IMR-90 (cell line): Measurements from ENCODE around the gene PLCD1. TPM values are rescaled to one million over a fixed set of nuclear protein-coding genes. Genes with fewer than 3 reads are reported as not detected.

Source experiments
- ATAC-seq: fragments of 200-7000 bp; cut with Tn5 transposase; 2 replicates; pipeline ENCODE4 v1.9.1; 2020; ENCODE audit warnings: low read depth, mild to moderate bottlenecking, moderate library complexity
- BruUV-seq: library from RNA; stranded (reverse); fragments of 400-500 nt; replicated peaks from 2 replicates; lab custom pipeline; 2021; lab: Mats Ljungman, UMichigan
- CTCF ChIA-PET: fragments of 300-600 bp; formaldehyde crosslinking; extraction: SDS; loops from one replicate; lab custom pipeline; 2021; ENCODE audit warnings: antibody characterized with exemption; lab: Yijun Ruan, JAX
- POLR2A ChIA-PET: fragments of 300-600 bp; sonication (Branson Sonifier 250); formaldehyde crosslinking; loops from one replicate; lab custom pipeline; 2022; ENCODE audit warnings: antibody characterized with exemption; ENCODE audit not compliant: unreplicated experiment; lab: Charles Lee
- DNase-seq: peaks from one replicate; pipeline ENCODE4 v3.0.0; 2013
- H2AFZ ChIP-seq: replicated peaks from 2 replicates; pipeline ENCODE3; 2013; ENCODE audit warnings: low read length, mild to moderate bottlenecking; ENCODE audit not compliant: poor library complexity
- H2AK5ac ChIP-seq: 2 replicates; pipeline ENCODE4 v1.6.1; 2013; ENCODE audit warnings: low read depth, low read length, inconsistent platforms
- H2AK9ac ChIP-seq: replicated peaks from 2 replicates; pipeline ENCODE3; 2013; ENCODE audit warnings: mild to moderate bottlenecking, low read depth, low read length, moderate library complexity; ENCODE audit not compliant: poor library complexity
- H2BK120ac ChIP-seq: 2 replicates; pipeline ENCODE4 v1.6.1; 2013; ENCODE audit warnings: low read depth, low read length, inconsistent platforms
- H2BK15ac ChIP-seq: 3 replicates; pipeline ENCODE4 v1.6.1; 2013; ENCODE audit warnings: low read depth, low read length, inconsistent platforms
- H2BK20ac ChIP-seq: 2 replicates; pipeline ENCODE4 v1.6.1; 2013; ENCODE audit warnings: low read depth, mild to moderate bottlenecking, inconsistent platforms, low read length, moderate library complexity
- H2BK5ac ChIP-seq: 2 replicates; pipeline ENCODE4 v1.6.1; 2013; ENCODE audit warnings: mild to moderate bottlenecking, low read depth, low read length, inconsistent platforms; ENCODE audit not compliant: poor library complexity, severe bottlenecking
- H3K14ac ChIP-seq: replicated peaks from 2 replicates; pipeline ENCODE4 v1.6.1; 2013; ENCODE audit warnings: low read depth, low read length, inconsistent platforms
- H3K18ac ChIP-seq: 2 replicates; pipeline ENCODE4 v1.6.1; 2013; ENCODE audit warnings: low read depth, low read length, control low read depth
- H3K23ac ChIP-seq: 2 replicates; pipeline ENCODE4 v1.6.1; 2013; ENCODE audit warnings: low read depth, low read length, inconsistent platforms
- H3K27ac ChIP-seq: 2 replicates; pipeline ENCODE4 v1.5.1; 2013; ENCODE audit warnings: mild to moderate bottlenecking, control low read depth, low read length; ENCODE audit not compliant: insufficient read depth
- H3K27me3 ChIP-seq: 2 replicates; pipeline ENCODE4 v1.6.1; 2013; ENCODE audit warnings: low read length; ENCODE audit not compliant: control insufficient read depth, insufficient read depth
- H3K36me3 ChIP-seq: 2 replicates; pipeline ENCODE4 v1.6.1; 2013; ENCODE audit warnings: low read length, mixed read lengths; ENCODE audit not compliant: control insufficient read depth, insufficient read depth
- H3K4ac ChIP-seq: 2 replicates; pipeline ENCODE4 v1.6.1; 2013; ENCODE audit warnings: low read depth, low read length, inconsistent platforms
- H3K4me1 ChIP-seq: 2 replicates; pipeline ENCODE4 v1.6.1; 2013; ENCODE audit warnings: low read length, mixed read lengths; ENCODE audit not compliant: control insufficient read depth, insufficient read depth
- H3K4me2 ChIP-seq: 2 replicates; pipeline ENCODE4 v1.6.1; 2013; ENCODE audit warnings: low read depth, mild to moderate bottlenecking, control low read depth, low read length, moderate library complexity
- H3K4me3 ChIP-seq: 2 replicates; pipeline ENCODE4 v1.5.1; 2013; ENCODE audit warnings: low read depth, mild to moderate bottlenecking, control low read depth, low read length, moderate library complexity; ENCODE audit not compliant: insufficient read depth
- H3K56ac ChIP-seq: 2 replicates; pipeline ENCODE4 v1.6.1; 2013; ENCODE audit warnings: low read length, inconsistent platforms; ENCODE audit not compliant: insufficient read depth; ENCODE audit errors: extremely low read depth
- H3K79me1 ChIP-seq, 2 experiments: 2 replicates each; pipeline ENCODE4 v1.6.1; 2013; ENCODE audit warnings: low read length in 2 of 2, inconsistent platforms in 1 of 2, low read depth in 1 of 2
- H3K9ac ChIP-seq: 2 replicates; pipeline ENCODE4 v1.6.1; 2013; ENCODE audit warnings: low read depth, low read length, control low read depth
- H3K9me1 ChIP-seq: 2 replicates; pipeline ENCODE4 v1.6.1; 2013; ENCODE audit warnings: low read length, inconsistent platforms; ENCODE audit not compliant: insufficient read depth
- H3K9me3 ChIP-seq: 2 replicates; pipeline ENCODE4 v1.6.1; 2013; ENCODE audit warnings: low read length; ENCODE audit not compliant: control insufficient read depth, insufficient read depth
- H4K20me1 ChIP-seq: 2 replicates; pipeline ENCODE4 v1.6.1; 2013; ENCODE audit warnings: low read length, inconsistent platforms; ENCODE audit not compliant: insufficient read depth
- H4K5ac ChIP-seq: 2 replicates; pipeline ENCODE4 v1.6.1; 2013; ENCODE audit warnings: mild to moderate bottlenecking, low read depth, low read length, control low read depth
- H4K8ac ChIP-seq, 2 experiments: 2 replicates each; pipeline ENCODE4 v1.6.1; 2013; ENCODE audit warnings: low read depth in 2 of 2, low read length in 2 of 2, control low read depth in 1 of 2, inconsistent platforms in 1 of 2
- H4K91ac ChIP-seq: 2 replicates; pipeline ENCODE4 v1.6.1; 2013; ENCODE audit warnings: low read depth, low read length, inconsistent platforms; ENCODE audit not compliant: insufficient read depth
- CHD1 ChIP-seq: IDR thresholded peaks from 2 replicates; pipeline ENCODE4 v1.6.1; 2012; ENCODE audit warnings: low read depth, low read length, improper control_type of control experiment
- CTCF ChIP-seq: conservative IDR thresholded peaks from 2 replicates; pipeline ENCODE4 v1.5.1; 2012; ENCODE audit warnings: mild to moderate bottlenecking, low read depth, low read length, improper control_type of control experiment
- FOS ChIP-seq: fragments of 150-350 bp; IDR thresholded peaks from 2 replicates; pipeline ENCODE4 v1.6.1; 2016; ENCODE audit warnings: low read depth, low read length
- MAFK ChIP-seq: IDR thresholded peaks from 2 replicates; pipeline ENCODE4 v1.6.1; 2012; ENCODE audit warnings: low read depth, low read length, improper control_type of control experiment
- MAZ ChIP-seq: IDR thresholded peaks from 2 replicates; pipeline ENCODE4 v1.6.1; 2012; ENCODE audit warnings: low read depth, mild to moderate bottlenecking, low read length, improper control_type of control experiment, moderate library complexity, borderline replicate concordance
- MXI1 ChIP-seq: IDR thresholded peaks from 2 replicates; pipeline ENCODE4 v1.6.1; 2012; ENCODE audit warnings: low read depth, mild to moderate bottlenecking, low read length, moderate library complexity, borderline replicate concordance
- USF2 ChIP-seq: fragments of 150-350 bp; IDR thresholded peaks from 2 replicates; pipeline ENCODE4 v1.6.1; 2017; ENCODE audit warnings: mild to moderate bottlenecking, antibody characterized with exemption, low read length, low read depth
- WGBS, 2 experiments: methylation state at CpG; one replicate each; pipeline versions ENCODE4 v1.1.5 to v1.1.7; 2013; ENCODE audit warnings: missing lambda C conversion rate in 2 of 2; ENCODE audit not compliant: insufficient read length in 1 of 2; ENCODE audit errors: extremely low coverage in 2 of 2; 5-methylcytosine and 5-hydroxymethylcytosine counted together
- dilution Hi-C: fragments of 300-500 bp; cut with HindIII; formaldehyde crosslinking; loops from one replicate; pipeline ENCODE4 v1.14.3; 2018; ENCODE audit warnings: low sequenced_read_pairs; ENCODE audit not compliant: unreplicated experiment
- in situ Hi-C: fragments of 300-500 bp; cut with MboI; formaldehyde crosslinking; loops from 3 replicates; pipeline ENCODE4 v1.14.3; 2019; ENCODE audit warnings: low sequenced_read_pairs, inconsistent platforms, mixed read lengths
- intact Hi-C: fragments of 100-400 bp; cut with micrococcal nuclease; formaldehyde crosslinking; loops from 2 replicates; pipeline ENCODE4 v1.10.0; 2022
- polyA plus RNA-seq, 3 experiments: library from polyadenylated mRNA; depleted of rRNA; stranded (reverse); fragments of >200 nt; gene quantifications; 2 replicates each; pipeline ENCODE4 v1.2.3, GENCODE V29; 2012; ENCODE audit warnings: low replicate concordance in 1 of 3
- total RNA-seq: library from RNA; depleted of rRNA; stranded (reverse); fragments of >200 nt; gene quantifications from 2 replicates; pipeline ENCODE4 v1.2.3, GENCODE V29; 2012

PLCD1 gene
- total and polyA plus RNA-seq, 2 of the 4 experiments (the other 2 are of a cell fraction) = 14.9 to 16.3 TPM

- H2AK5ac ChIP-seq = no peak overlapping the region
- no peak overlapping the region for H4K8ac ChIP-seq
- H2BK20ac ChIP-seq = no peak overlapping the region
- H2AK9ac ChIP-seq = no peak overlapping the region
- H3K18ac ChIP-seq = no peak overlapping the region
- intact Hi-C loops (no loop called here), dilution Hi-C loops (no loop called here), in situ Hi-C loops (no loop called here)
- H3K56ac ChIP-seq = no peak overlapping the region
- no peak for TF ChIP-seq MXI1
- no peak for TF ChIP-seq MAZ
- TF ChIP-seq CHD1 = no peak
- TF ChIP-seq CTCF = no peak
- TF ChIP-seq MAFK = no peak
- no peak for TF ChIP-seq FOS
- no peak for TF ChIP-seq USF2
- ChIA-PET CTCF (interaction anchor here (0.6 kb wide), 1 partner anchor 948 kb away, joined by 3 read pairs; no protein-coding TSS in a partner anchor), POLR2A (no interaction called here)
- H3K27me3 ChIP-seq = peaks cover 6% of the 10 kb centered on the region
- DNase-seq = no peak
- H2BK15ac ChIP-seq = no peak overlapping the region
- H3K4me3 ChIP-seq = no peak overlapping the region
- H3K9me3 ChIP-seq = no peaks in the 10 kb centered on the region
- no peak overlapping the region for H2BK120ac ChIP-seq
- ATAC-seq = no peak
- no peak overlapping the region for H3K14ac ChIP-seq
- H4K20me1 ChIP-seq = no peaks in the 10 kb centered on the region
- no peak overlapping the region for H3K23ac ChIP-seq
- H3K79me1 ChIP-seq = no peaks in the 10 kb centered on the region
- H3K4me1 ChIP-seq = peaks cover 6% of the 10 kb centered on the region
- H2BK5ac ChIP-seq = no peak overlapping the region
- no peak overlapping the region for H4K5ac ChIP-seq
- H3K27ac ChIP-seq = no peak overlapping the region
- H3K4ac ChIP-seq = no peak overlapping the region
- H4K91ac ChIP-seq = no peak overlapping the region
- no peak overlapping the region for H3K4me2 ChIP-seq
- BruUV-seq = no TSS peak
- peaks cover 5% of the 10 kb centered on the region; the same call in 1 of the 2 replicates for H3K9me1 ChIP-seq
- H3K36me3 ChIP-seq = no peaks in the 10 kb centered on the region
- no CpG with 5 or more reads among the region's 5 CpGs for WGBS, 2 experiments
- H3K9ac ChIP-seq = no peak overlapping the region
- no peak overlapping the region for H2AFZ ChIP-seq
These were observed 6.8 kb upstream of the PLCD1 start for GRCh38 chr3:38036286-38036685.
